Retina (tissue), 1 donor: Measurements from ENCODE around the gene SSMEM1.
A peak's percentile ranks its signal among the peaks of the same experiment; 100 is the strongest.
"Not testable (repeated sequence)": the region's sequence is repeated elsewhere in the genome, so short reads cannot be mapped to it uniquely, and the experiment has no call there.

Source experiments
- DNase-seq: peaks from one replicate; pipeline ENCODE4 v3.0.0-alpha.2; 2016

The SSMEM1 gene

GRCh38 chr7:130207642-130208041, at the start of gene SSMEM1:
Gene SSMEM1, plus strand, starts transcription at chr7:130207860. Its CDS starts 51 bp downstream, at chr7:130207911.
- DNase-seq, result no peak

- DNase-seq, result no peak
These were observed 47.6 kb upstream of the SSMEM1 start for GRCh38 chr7:130160023-130160422.

GRCh38 chr7:130160455-130160854, 47.2 kb upstream of the SSMEM1 start:
- no peak for DNase-seq

- DNase-seq, result no peak
These were observed 45.5 kb upstream of the SSMEM1 start for GRCh38 chr7:130162196-130162595.

GRCh38 chr7:130174237-130174959, 33.3 kb upstream of the SSMEM1 start:
- no peak for DNase-seq

- no peak for DNase-seq
These were observed 29.4 kb upstream of the SSMEM1 start for GRCh38 chr7:130178251-130178650.

GRCh38 chr7:130179631-130180030, 28.0 kb upstream of the SSMEM1 start:
- DNase-seq, result no peak

- no peak for DNase-seq
These were observed 26.9 kb upstream of the SSMEM1 start for GRCh38 chr7:130180571-130181262.

- no peak for DNase-seq
These were observed 26.4 kb upstream of the SSMEM1 start for GRCh38 chr7:130181263-130181605.

- DNase-seq, result no peak
These were observed 24.7 kb upstream of the SSMEM1 start for GRCh38 chr7:130182990-130183389.

- not testable (repeated sequence) for DNase-seq
These were observed 23.3 kb upstream of the SSMEM1 start for GRCh38 chr7:130184349-130184748.

GRCh38 chr7:130187360-130187759, 20.3 kb upstream of the SSMEM1 start:
- no peak for DNase-seq

GRCh38 chr7:130189343-130189742, 18.3 kb upstream of the SSMEM1 start:
- DNase-seq, result no peak

GRCh38 chr7:130191791-130192190, 15.9 kb upstream of the SSMEM1 start:
- no peak for DNase-seq

GRCh38 chr7:130195396-130195795, 12.3 kb upstream of the SSMEM1 start:
- no peak for DNase-seq

GRCh38 chr7:130196476-130196875, 11.2 kb upstream of the SSMEM1 start:
- no peak for DNase-seq

GRCh38 chr7:130197094-130197493, 10.6 kb upstream of the SSMEM1 start:
- no peak for DNase-seq

- DNase-seq, result no peak
These were observed 5.9 kb upstream of the SSMEM1 start for GRCh38 chr7:130201796-130202195.

- peak; percentile 96 for DNase-seq
These were observed 2.3 kb upstream of the SSMEM1 start, which contains the start of gene TMEM209 for GRCh38 chr7:130205084-130205947. Gene TMEM209, minus strand, starts transcription at chr7:130205406. Its CDS starts 31 bp downstream, at chr7:130205375.

- DNase-seq, result no peak
These were observed 627 bp upstream of the SSMEM1 start for GRCh38 chr7:130207033-130207432.

GRCh38 chr7:130208516-130208915, 856 bp downstream of the SSMEM1 start:
- no peak for DNase-seq

GRCh38 chr7:130210181-130210935, 2.7 kb downstream of the SSMEM1 start:
- no peak for DNase-seq

- DNase-seq, result no peak
These were observed 6.2 kb downstream of the SSMEM1 start for GRCh38 chr7:130213828-130214227.
